Measurements from ENCODE around the gene EPGN. TPM values are rescaled to one million over a fixed set of nuclear protein-coding genes. Genes with fewer than 3 reads are reported as not detected.

EPGN gene
- total RNA-seq, 5 donors from 2014 or later (not counting 1 experiment from before 2014, with no cell fraction given), result 0.77 to 4.0 TPM; not detected in 3

GRCh38 chr4:74314944-74315343, 6.7 kb downstream of the EPGN start:
- Mint-ChIP-seq H3K27ac (no peak overlapping the region), H3K4me1 (no peaks in the 10 kb centered on the region), H3K36me3 (no peaks in the 10 kb centered on the region), H3K27me3 (peaks cover 0 to 3% of the 10 kb centered on the region in 2 donors), H3K4me3 (no peak overlapping the region), H3K9me3 (no peaks in the 10 kb centered on the region)
- no peaks in the 10 kb centered on the region for H3K4me1 ChIP-seq (ENCODE audit: control insufficient read depth in 1 of 2, extremely low read depth in 1 of 2, insufficient read depth in 2 of 2, low read length in 2 of 2)
- no CpG with 5 or more reads among the region's 2 CpGs for WGBS (ENCODE audit: insufficient coverage)
- ATAC-seq (replicated peaks in 1 of 4), result no peak
- no peak overlapping the region for H3K27ac ChIP-seq (ENCODE audit: low read length)
- H3K4me3 ChIP-seq (ENCODE audit: control insufficient read depth in 1 of 2, extremely low read depth in 1 of 2, low read length in 1 of 2), result no peak overlapping the region
- no peak for DNase-seq
- POLR2A ChIA-PET, result no interaction called here
- no peaks in the 10 kb centered on the region for H3K27me3 ChIP-seq (replicated peaks in 1 of 2; ENCODE audit: control insufficient read depth in 2 of 2, extremely low read depth in 1 of 2, insufficient read depth in 2 of 2, low read length in 1 of 2)
- CTCF ChIA-PET, result interaction anchor here in 1 of 2 donors (0.8 to 1.2 kb wide), 2 partner anchors 84 to 356 kb away, joined by 3 to 4 read pairs; no protein-coding TSS in a partner anchor
- H3K9me3 ChIP-seq, result no peaks in the 10 kb centered on the region
- no peaks in the 10 kb centered on the region for H3K36me3 ChIP-seq (ENCODE audit: control insufficient read depth in 2 of 2, extremely low read depth in 1 of 2, insufficient read depth in 1 of 2, low read length in 1 of 2)

GRCh38 chr4:74315376-74315775, 7.1 kb downstream of the EPGN start:
- no peaks in the 10 kb centered on the region for H3K4me1 ChIP-seq (ENCODE audit: control insufficient read depth in 1 of 2, extremely low read depth in 1 of 2, insufficient read depth in 2 of 2, low read length in 2 of 2)
- no peaks in the 10 kb centered on the region for H3K36me3 ChIP-seq (ENCODE audit: control insufficient read depth in 2 of 2, extremely low read depth in 1 of 2, insufficient read depth in 1 of 2, low read length in 1 of 2)
- no peak for ATAC-seq (replicated peaks in 1 of 4)
- POLR2A ChIA-PET, result no interaction called here
- CTCF ChIA-PET, result interaction anchor here (0.7 to 0.8 kb wide), 3 partner anchors 11 to 356 kb away, joined by 3 to 4 read pairs (median 4); no protein-coding TSS in a partner anchor
- Mint-ChIP-seq H3K4me1 (peaks cover 0 to under 1% (median 0%) of the 10 kb centered on the region in 3 donors), H3K27me3 (peaks cover 0 to 3% of the 10 kb centered on the region in 2 donors), H3K9me3 (no peaks in the 10 kb centered on the region), H3K27ac (no peak overlapping the region), H3K4me3 (no peak overlapping the region), H3K36me3 (no peaks in the 10 kb centered on the region)
- 100% methylated on average over 2 of the region's 5 CpGs for WGBS (ENCODE audit: insufficient coverage)
- H3K27me3 ChIP-seq (replicated peaks in 1 of 2; ENCODE audit: control insufficient read depth in 2 of 2, extremely low read depth in 1 of 2, insufficient read depth in 2 of 2, low read length in 1 of 2), result no peaks in the 10 kb centered on the region
- no peaks in the 10 kb centered on the region for H3K9me3 ChIP-seq
- no peak overlapping the region for H3K4me3 ChIP-seq (ENCODE audit: control insufficient read depth in 1 of 2, extremely low read depth in 1 of 2, low read length in 1 of 2)
- DNase-seq, result no peak
- no peak overlapping the region for H3K27ac ChIP-seq (ENCODE audit: low read length)

GRCh38 chr4:74316397-74316796, 8.1 kb downstream of the EPGN start:
- H3K27me3 ChIP-seq (replicated peaks in 1 of 2; ENCODE audit: control insufficient read depth in 2 of 2, extremely low read depth in 1 of 2, insufficient read depth in 2 of 2, low read length in 1 of 2), result no peaks in the 10 kb centered on the region
- WGBS (ENCODE audit: insufficient coverage), result no CpG with 5 or more reads among the region's 2 CpGs
- H3K4me3 ChIP-seq (ENCODE audit: control insufficient read depth in 1 of 2, extremely low read depth in 1 of 2, low read length in 1 of 2), result no peak overlapping the region
- Mint-ChIP-seq H3K4me1 (peaks cover 0 to 4% (median 0%) of the 10 kb centered on the region in 3 donors), H3K27ac (no peak overlapping the region), H3K27me3 (peaks cover 7 to 8% of the 10 kb centered on the region in 2 donors), H3K4me3 (no peak overlapping the region), H3K36me3 (no peaks in the 10 kb centered on the region), H3K9me3 (no peaks in the 10 kb centered on the region)
- POLR2A ChIA-PET, result interaction anchor here in 1 of 2 donors (0.7 kb wide), 1 partner anchor 49 kb away, joined by 4 read pairs; the partner anchor contains the start of gene EREG
- ATAC-seq (replicated peaks in 1 of 4), result no peak
- no peaks in the 10 kb centered on the region for H3K9me3 ChIP-seq
- no peak overlapping the region for H3K27ac ChIP-seq (ENCODE audit: low read length)
- no peaks in the 10 kb centered on the region for H3K36me3 ChIP-seq (ENCODE audit: control insufficient read depth in 2 of 2, extremely low read depth in 1 of 2, insufficient read depth in 1 of 2, low read length in 1 of 2)
- no peaks in the 10 kb centered on the region for H3K4me1 ChIP-seq (ENCODE audit: control insufficient read depth in 1 of 2, extremely low read depth in 1 of 2, insufficient read depth in 2 of 2, low read length in 2 of 2)
- no peak for DNase-seq
- CTCF ChIA-PET, result interaction anchor here (0.6 to 0.7 kb wide), 2 partner anchors 26 to 127 kb away, joined by 3 read pairs; no protein-coding TSS in a partner anchor

GRCh38 chr4:74317616-74318246, 9.5 kb downstream of the EPGN start:
- Mint-ChIP-seq H3K27ac (no peak overlapping the region), H3K9me3 (no peaks in the 10 kb centered on the region), H3K36me3 (no peaks in the 10 kb centered on the region), H3K4me3 (no peak overlapping the region), H3K27me3 (peaks cover 7 to 8% of the 10 kb centered on the region in 2 donors), H3K4me1 (peaks cover 0 to 4% (median 0%) of the 10 kb centered on the region in 3 donors)
- ATAC-seq (replicated peaks in 1 of 4), result no peak
- Histone ChIP-seq H3K9me3 (no peaks in the 10 kb centered on the region), H3K4me1 (ENCODE audit: control insufficient read depth in 1 of 2, extremely low read depth in 1 of 2, insufficient read depth in 2 of 2, low read length in 2 of 2) (no peaks in the 10 kb centered on the region), H3K27me3 (replicated peaks in 1 of 2; ENCODE audit: control insufficient read depth in 2 of 2, extremely low read depth in 1 of 2, insufficient read depth in 2 of 2, low read length in 1 of 2) (no peaks in the 10 kb centered on the region), H3K36me3 (ENCODE audit: control insufficient read depth in 2 of 2, extremely low read depth in 1 of 2, insufficient read depth in 1 of 2, low read length in 1 of 2) (no peaks in the 10 kb centered on the region), H3K27ac (ENCODE audit: low read length) (no peak overlapping the region), H3K4me3 (ENCODE audit: control insufficient read depth in 1 of 2, extremely low read depth in 1 of 2, low read length in 1 of 2) (no peak overlapping the region)
- 100% methylated on average over 2 of the region's 3 CpGs for whole genome bisulfite sequencing (ENCODE audit: insufficient coverage)
- no peak for DNase-seq
- ChIA-PET POLR2A (interaction anchor here in 1 of 2 donors (0.6 kb wide), 1 partner anchor 90 kb away, joined by 3 read pairs; no protein-coding TSS in a partner anchor), CTCF (interaction anchor here in 1 of 2 donors (1.1 to 1.6 kb wide), 2 partner anchors 11 to 89 kb away, joined by 4 read pairs; no protein-coding TSS in a partner anchor)

- Mint-ChIP-seq H3K27ac (no peak overlapping the region), H3K4me1 (peaks cover 0 to 4% (median 0%) of the 10 kb centered on the region in 3 donors), H3K4me3 (no peak overlapping the region), H3K27me3 (peaks cover 7 to 8% of the 10 kb centered on the region in 2 donors), H3K36me3 (no peaks in the 10 kb centered on the region), H3K9me3 (no peaks in the 10 kb centered on the region)
- WGBS (ENCODE audit: insufficient coverage), result no CpG with 5 or more reads among the region's 2 CpGs
- no peaks in the 10 kb centered on the region for H3K9me3 ChIP-seq
- H3K27me3 ChIP-seq (replicated peaks in 1 of 2; ENCODE audit: control insufficient read depth in 2 of 2, extremely low read depth in 1 of 2, insufficient read depth in 2 of 2, low read length in 1 of 2), result no peaks in the 10 kb centered on the region
- ATAC-seq (replicated peaks in 1 of 4) (no peak), DNase-seq (no peak)
- no peaks in the 10 kb centered on the region for H3K36me3 ChIP-seq (ENCODE audit: control insufficient read depth in 2 of 2, extremely low read depth in 1 of 2, insufficient read depth in 1 of 2, low read length in 1 of 2)
- no peaks in the 10 kb centered on the region for H3K4me1 ChIP-seq (ENCODE audit: control insufficient read depth in 1 of 2, extremely low read depth in 1 of 2, insufficient read depth in 2 of 2, low read length in 2 of 2)
- H3K27ac ChIP-seq (ENCODE audit: low read length), result no peak overlapping the region
- CTCF ChIA-PET, result interaction anchor here (0.7 to 1.6 kb wide), 4 partner anchors 11 to 285 kb away, joined by 4 to 5 read pairs (median 4); no protein-coding TSS in a partner anchor
- POLR2A ChIA-PET, result no interaction called here
- no peak overlapping the region for H3K4me3 ChIP-seq (ENCODE audit: control insufficient read depth in 1 of 2, extremely low read depth in 1 of 2, low read length in 1 of 2)
Observed at GRCh38 chr4:74318276-74318675, 10.0 kb downstream of the EPGN start.

GRCh38 chr4:74319470-74319869, 11.2 kb downstream of the EPGN start:
- Histone ChIP-seq H3K4me1 (ENCODE audit: control insufficient read depth in 1 of 2, extremely low read depth in 1 of 2, insufficient read depth in 2 of 2, low read length in 2 of 2) (no peaks in the 10 kb centered on the region), H3K36me3 (ENCODE audit: control insufficient read depth in 2 of 2, extremely low read depth in 1 of 2, insufficient read depth in 1 of 2, low read length in 1 of 2) (no peaks in the 10 kb centered on the region), H3K9me3 (no peaks in the 10 kb centered on the region), H3K4me3 (ENCODE audit: control insufficient read depth in 1 of 2, extremely low read depth in 1 of 2, low read length in 1 of 2) (no peak overlapping the region), H3K27me3 (replicated peaks in 1 of 2; ENCODE audit: control insufficient read depth in 2 of 2, extremely low read depth in 1 of 2, insufficient read depth in 2 of 2, low read length in 1 of 2) (no peaks in the 10 kb centered on the region), H3K27ac (ENCODE audit: low read length) (no peak overlapping the region)
- H3K9me3 Mint-ChIP-seq, result no peaks in the 10 kb centered on the region
- H3K36me3 Mint-ChIP-seq, result no peaks in the 10 kb centered on the region
- peaks cover 0 to 4% (median 0%) of the 10 kb centered on the region in 3 donors for H3K4me1 Mint-ChIP-seq
- ATAC-seq (replicated peaks in 1 of 4), result no peak
- WGBS (ENCODE audit: insufficient coverage), result no CpG with 5 or more reads among the region's 6 CpGs
- no peak overlapping the region for H3K27ac Mint-ChIP-seq
- ChIA-PET CTCF (interaction anchor here (0.6 to 1.5 kb wide), 6 partner anchors 8 to 356 kb away, joined by 3 to 7 read pairs (median 3); no protein-coding TSS in a partner anchor), POLR2A (interaction anchor here in 1 of 2 donors (0.6 kb wide), 1 partner anchor 9 kb away, joined by 3 read pairs; no protein-coding TSS in a partner anchor)
- H3K27me3 Mint-ChIP-seq, result peaks cover 11 to 16% of the 10 kb centered on the region in 2 donors
- DNase-seq, result no peak
- no peak overlapping the region for H3K4me3 Mint-ChIP-seq

All from T-cell (primary cell).